HG03457 (cell line): ENCODE measurements around the gene NPHS1.
"Not testable (repeated sequence)": the region's sequence is repeated elsewhere in the genome, so short reads cannot be mapped to it uniquely, and the experiment has no call there.

Experiments
- ATAC-seq: cut with Tn5 transposase; IDR thresholded peaks from one replicate; pipeline ENCODE4 v1.9.1; 2021; ENCODE audit warnings: moderate number of reproducible peaks; ENCODE audit not compliant: unreplicated experiment

Gene NPHS1, protein sequence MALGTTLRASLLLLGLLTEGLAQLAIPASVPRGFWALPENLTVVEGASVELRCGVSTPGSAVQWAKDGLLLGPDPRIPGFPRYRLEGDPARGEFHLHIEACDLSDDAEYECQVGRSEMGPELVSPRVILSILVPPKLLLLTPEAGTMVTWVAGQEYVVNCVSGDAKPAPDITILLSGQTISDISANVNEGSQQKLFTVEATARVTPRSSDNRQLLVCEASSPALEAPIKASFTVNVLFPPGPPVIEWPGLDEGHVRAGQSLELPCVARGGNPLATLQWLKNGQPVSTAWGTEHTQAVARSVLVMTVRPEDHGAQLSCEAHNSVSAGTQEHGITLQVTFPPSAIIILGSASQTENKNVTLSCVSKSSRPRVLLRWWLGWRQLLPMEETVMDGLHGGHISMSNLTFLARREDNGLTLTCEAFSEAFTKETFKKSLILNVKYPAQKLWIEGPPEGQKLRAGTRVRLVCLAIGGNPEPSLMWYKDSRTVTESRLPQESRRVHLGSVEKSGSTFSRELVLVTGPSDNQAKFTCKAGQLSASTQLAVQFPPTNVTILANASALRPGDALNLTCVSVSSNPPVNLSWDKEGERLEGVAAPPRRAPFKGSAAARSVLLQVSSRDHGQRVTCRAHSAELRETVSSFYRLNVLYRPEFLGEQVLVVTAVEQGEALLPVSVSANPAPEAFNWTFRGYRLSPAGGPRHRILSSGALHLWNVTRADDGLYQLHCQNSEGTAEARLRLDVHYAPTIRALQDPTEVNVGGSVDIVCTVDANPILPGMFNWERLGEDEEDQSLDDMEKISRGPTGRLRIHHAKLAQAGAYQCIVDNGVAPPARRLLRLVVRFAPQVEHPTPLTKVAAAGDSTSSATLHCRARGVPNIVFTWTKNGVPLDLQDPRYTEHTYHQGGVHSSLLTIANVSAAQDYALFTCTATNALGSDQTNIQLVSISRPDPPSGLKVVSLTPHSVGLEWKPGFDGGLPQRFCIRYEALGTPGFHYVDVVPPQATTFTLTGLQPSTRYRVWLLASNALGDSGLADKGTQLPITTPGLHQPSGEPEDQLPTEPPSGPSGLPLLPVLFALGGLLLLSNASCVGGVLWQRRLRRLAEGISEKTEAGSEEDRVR (N-terminal part only)

GRCh38 chr19:35852029-35852780 lies at the start of gene NPHS1:
Gene NPHS1 (minus strand): TSS chr19:35852504. CDS start chr19:35851837, 667 bp downstream.
- no peak for ATAC-seq

DNA sequence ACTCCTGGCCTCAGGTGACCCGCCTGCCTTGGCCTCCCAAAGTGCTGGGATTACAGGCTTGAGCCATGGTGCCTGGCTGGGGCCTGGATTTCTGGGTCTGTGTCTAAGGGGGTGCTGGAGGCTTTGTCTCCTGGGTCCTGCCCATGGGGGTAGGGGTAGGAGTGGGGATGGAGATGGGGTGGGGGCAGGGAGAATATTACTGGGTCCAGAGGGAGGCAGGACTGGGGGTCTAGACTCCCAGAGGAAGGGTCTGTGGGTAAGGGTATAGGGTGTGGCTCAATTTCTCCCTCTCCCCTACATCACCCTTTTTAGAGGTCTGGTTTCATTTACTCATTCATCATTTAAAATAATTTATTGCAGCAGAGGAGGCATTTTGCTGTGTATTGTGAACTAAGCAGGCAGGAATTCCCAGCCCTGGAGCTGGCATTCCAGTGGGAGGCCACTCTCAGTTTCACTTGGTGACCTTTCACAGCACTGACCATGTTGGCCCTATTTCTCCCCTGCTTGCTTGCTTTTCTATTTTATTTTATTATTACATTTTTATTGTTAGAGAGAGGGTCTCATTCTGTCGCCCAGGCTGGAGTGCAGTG lies 48.8 kb upstream of the NPHS1 start:
- no peak for ATAC-seq

DNA sequence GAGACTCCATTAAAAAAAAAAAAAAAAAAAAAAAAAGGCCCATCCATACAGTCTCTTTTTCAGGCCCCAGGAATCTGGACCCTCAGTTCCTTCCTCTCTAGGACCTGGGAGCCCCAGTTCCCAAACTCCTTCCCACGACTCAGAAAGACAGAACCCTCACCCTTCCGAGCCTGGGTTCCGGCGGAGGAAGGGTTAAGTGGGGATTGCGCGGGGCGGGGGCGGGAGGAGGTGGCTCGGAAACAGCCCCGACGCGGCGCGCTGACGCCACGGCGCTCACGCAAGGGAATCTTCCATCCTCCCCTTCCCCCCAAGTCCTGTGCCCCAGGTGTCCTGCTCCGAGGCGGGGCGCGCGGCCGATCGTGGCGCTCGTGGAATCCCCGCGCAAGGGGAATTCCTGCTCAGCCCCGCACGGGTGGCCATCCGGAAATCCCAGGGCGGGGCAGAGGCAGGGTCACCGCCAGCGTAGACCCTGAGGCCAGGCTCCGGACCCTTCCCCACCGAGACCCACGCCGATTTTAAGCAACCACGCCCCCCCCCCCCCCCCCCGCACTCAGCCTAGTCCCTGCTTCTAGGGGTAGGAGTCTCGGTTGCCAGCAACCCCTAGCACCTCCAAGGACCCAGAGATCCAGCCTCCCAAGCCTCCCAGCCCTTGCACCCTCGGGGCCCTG lies 47.4 kb upstream of the NPHS1 start:
- no peak for ATAC-seq

- ATAC-seq = no peak
Measured at GRCh38 chr19:35898499-35898809, 46.1 kb upstream of the NPHS1 start.

GRCh38 chr19:35897706-35898451 lies 45.6 kb upstream of the NPHS1 start:
- no peak for ATAC-seq

DNA sequence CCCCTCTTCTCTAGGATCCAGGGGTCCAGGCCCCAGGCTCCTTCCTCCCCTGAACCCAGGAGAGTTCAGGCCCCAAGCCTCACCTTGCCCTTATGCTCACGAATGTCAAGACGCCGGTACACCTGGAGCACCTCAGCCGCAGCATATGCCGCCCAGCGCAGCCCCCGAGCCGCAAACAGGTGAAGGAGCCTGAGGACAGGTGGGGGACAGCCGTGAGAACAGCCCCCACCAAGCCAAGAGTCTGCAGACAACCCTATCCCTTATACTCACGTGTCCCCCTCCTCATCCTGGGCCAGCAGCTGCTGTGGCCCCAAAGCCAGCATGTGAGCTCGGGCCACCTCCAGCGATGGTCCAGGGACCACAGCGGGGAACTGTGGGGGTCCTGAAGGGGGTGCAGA lies 44.3 kb upstream of the NPHS1 start:
- no peak for ATAC-seq

DNA sequence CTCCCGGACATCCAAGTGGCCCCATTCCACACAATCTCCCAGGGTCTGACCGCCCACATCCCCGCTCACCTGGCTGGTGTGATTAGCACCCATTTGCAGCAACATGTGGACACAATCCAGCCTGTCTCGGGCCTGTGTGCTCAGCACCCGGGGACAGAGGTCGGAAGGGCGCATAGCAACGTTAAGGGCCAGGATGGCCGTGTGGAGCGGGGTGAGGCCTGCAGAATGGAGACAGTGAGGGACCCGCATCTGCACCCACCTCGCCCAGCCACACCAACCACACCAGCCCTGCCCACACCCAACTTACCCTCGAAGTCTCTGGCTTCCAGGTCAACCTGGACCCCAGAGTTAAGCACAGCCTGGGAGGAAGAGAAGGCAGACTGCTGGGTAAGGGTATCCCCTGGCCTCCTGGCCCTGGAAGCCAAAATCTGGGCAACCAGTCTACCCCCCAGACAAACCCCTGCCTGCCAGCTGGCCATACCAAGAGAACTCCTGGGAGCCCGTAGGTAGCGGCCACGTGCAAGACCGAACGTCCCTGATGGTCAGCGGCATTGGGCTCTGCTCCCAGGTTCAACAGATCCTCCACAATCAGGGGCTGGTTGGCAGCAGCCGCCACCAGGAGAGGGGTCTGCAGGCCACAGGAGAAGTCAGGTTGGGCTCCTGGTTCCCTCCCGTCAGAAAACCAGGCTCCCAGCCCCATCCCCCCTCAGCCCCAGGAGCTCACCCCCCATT lies 43.8 kb upstream of the NPHS1 start:
- ATAC-seq = no peak

- no peak for ATAC-seq
Measured at GRCh38 chr19:35894342-35894741, 42.0 kb upstream of the NPHS1 start.

DNA sequence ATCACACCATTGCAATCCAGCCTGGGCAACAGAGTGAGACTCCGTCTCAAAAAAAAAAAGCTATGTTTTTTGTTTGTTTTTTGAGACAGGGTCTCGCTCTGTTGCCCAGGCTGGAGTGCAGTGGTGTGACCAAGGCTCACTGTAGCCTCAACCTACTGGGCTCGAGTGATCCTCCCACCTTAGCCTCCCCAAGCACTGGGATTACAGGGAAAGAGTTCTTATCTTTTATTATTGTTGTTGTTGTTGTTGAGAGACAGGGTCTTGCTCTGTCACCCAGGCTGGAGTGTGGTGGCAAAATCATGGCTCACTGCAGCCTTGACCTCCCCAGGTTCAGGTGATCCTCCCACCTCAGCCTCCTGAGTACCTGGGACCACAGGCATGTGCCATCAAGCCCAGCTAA lies 39.5 kb upstream of the NPHS1 start:
- not testable (repeated sequence) for ATAC-seq

DNA sequence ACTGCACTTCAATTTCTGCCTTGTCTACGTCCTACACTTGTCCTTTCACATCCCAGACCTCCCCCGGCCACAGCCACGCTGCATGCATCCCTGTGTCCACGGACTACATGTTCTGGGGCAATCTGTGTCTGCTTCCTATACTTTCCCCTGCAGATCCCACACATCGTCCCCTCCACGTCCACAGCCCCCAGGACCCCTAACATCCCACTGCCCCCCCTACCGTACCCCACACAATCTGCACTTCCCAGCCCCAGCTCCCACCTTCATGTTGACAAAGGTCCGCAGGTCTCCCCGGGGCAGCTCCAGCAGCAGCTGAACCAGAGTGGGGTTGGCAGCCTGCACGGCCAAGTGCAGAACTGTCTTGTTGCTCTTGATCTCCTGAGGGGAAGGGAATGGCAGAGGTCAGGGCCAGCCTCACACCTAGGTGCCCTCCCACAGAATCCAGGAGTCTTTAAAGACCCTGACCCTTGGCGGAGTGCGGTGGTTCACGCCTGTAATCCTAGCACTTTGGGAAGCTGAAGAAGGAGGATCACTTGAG lies 37.9 kb upstream of the NPHS1 start:
- ATAC-seq = no peak

- ATAC-seq = no peak
Measured at GRCh38 chr19:35889370-35890112, 37.2 kb upstream of the NPHS1 start.

DNA sequence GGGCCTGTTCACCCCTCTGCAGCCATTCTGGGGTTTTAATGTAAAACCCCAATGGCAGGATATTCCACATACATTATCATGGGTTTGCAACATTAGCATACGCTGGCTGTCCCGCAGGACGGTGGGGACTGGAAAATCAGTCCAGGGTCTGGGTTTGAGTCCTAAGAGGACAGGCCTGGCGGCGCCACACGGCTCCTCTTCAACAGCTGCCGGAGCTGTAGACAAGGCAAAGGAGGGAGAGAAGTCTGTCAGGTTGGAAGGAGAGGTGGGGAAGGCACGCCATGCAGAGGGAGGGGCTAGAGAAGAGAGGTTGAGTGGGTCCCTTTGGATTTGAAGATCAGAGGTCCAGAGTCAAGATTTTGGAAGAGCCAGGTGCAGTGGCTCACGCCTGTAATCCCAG lies 36.1 kb upstream of the NPHS1 start:
- no peak for ATAC-seq

GRCh38 chr19:35887197-35887596 lies 34.9 kb upstream of the NPHS1 start:
- no peak for ATAC-seq

GRCh38 chr19:35885904-35886303 lies 33.6 kb upstream of the NPHS1 start:
- no peak for ATAC-seq

- no peak for ATAC-seq
Measured at GRCh38 chr19:35885225-35885738, 33.0 kb upstream of the NPHS1 start.

DNA sequence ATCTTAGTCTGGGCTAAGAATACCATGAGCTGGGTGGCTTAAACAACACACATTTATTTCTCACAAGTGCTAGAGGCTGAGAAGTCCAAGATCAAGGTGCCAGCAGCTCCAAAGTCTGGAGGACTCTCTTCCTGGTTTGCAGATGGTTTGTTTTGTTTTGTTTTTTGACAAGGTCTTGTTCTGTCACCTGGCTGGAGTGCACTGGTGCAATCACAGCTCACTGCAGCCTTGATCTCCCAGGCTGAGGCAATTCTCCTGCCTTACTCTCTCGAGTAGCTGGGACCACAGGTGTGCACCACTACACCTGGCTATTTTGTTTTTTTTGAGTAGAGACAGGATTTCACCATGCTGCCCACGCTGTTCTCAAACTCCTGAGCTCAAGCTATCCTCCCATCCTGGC lies 31.6 kb upstream of the NPHS1 start:
- ATAC-seq = no peak

DNA sequence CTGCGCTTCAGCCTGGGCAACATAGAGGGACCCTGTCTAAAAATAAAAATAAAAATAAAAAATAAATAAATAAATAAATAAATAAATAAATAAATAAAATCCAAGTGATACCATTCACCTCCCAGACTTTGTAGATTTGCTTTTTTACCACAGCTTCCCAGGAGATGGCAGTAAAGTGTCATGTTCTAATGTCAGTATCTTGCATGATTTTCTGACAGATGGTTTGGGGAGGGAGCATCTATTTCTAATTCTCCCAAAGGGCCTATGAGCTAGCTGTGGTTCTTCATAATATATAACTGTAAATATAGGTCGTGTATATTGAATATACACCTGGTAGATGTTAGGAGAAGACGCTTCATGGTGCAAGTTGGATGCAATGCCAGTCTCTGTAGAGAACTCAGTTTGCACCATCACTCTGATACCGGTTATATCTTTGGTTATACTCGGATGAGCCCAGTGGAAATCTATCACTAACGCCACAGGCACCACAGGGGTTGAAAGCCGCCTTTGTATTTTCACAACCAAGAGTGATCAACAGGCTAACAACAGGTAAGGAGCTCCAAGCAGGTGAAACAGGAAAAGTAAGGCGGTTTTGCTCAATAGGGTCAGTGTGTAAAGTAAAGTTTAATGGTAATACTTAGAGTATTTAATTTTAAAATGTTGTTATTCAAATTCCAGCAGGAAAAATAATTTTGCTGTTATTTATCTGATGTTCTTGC lies 30.0 kb upstream of the NPHS1 start:
- no peak for ATAC-seq
